Gastroesophageal sphincter (tissue), 3 donors: ENCODE measurements around the gene NUP160.

ENCODE experiments used
- CTCF ChIP-seq, 4 experiments: fragments of 200-600 bp in 2 of 4; fragments of 450-650 bp in 2 of 4; sonication (generic) in 1 of 4; IDR thresholded peaks; one replicate each; pipeline ENCODE4 v1.5.1; 2017 to 2019; ENCODE audit warnings: antibody characterized with exemption in 4 of 4, mild to moderate bottlenecking in 2 of 4, moderate library complexity in 2 of 4
- POLR2A ChIP-seq, 2 donors: fragments of 450-650 bp; IDR thresholded peaks; one replicate each; pipeline ENCODE4 v1.6.1; 2017; ENCODE audit warnings: antibody characterized with exemption in 2 of 2, mild to moderate bottlenecking in 2 of 2, moderate library complexity in 1 of 2
- POLR2AphosphoS5 ChIP-seq: sonication (generic); formaldehyde crosslinking; IDR thresholded peaks from one replicate; pipeline ENCODE4 v1.6.1; 2017; ENCODE audit warnings: antibody characterized with exemption

- TF ChIP-seq POLR2AphosphoS5 (no peak), CTCF (IDR thresholded peaks at IDR 0.05) (no peak), POLR2A (IDR thresholded peaks at IDR 0.05) (no peak)
Observed at GRCh38 chr11:47846998-47847397, 1.2 kb downstream of the NUP160 start.
